ENCODE measurements around the gene CDX4.
"Not testable (repeated sequence)": the region's sequence is repeated elsewhere in the genome, so short reads cannot be mapped to it uniquely, and the experiment has no call there.

CDX4 gene, protein sequence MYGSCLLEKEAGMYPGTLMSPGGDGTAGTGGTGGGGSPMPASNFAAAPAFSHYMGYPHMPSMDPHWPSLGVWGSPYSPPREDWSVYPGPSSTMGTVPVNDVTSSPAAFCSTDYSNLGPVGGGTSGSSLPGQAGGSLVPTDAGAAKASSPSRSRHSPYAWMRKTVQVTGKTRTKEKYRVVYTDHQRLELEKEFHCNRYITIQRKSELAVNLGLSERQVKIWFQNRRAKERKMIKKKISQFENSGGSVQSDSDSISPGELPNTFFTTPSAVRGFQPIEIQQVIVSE

DNA sequence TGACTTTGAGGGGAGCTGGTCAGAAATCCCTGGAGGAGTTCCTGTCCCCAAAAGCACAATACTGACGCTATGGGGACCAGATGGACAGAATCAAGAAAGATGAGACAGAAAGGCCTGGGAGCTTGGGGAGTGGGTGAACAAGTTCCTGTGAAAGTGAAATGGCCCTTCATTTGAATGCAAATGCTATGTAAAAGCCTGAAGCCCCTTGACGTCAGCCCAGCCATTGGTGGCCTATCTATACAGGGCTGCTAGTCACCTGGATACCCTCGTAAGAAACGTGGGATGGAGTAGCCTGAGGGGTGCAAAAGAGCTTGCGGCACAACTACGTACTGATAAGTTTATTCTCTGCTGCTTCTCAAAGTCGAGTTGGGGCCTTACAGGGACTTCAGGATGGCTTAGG lies at the start of gene CDX4:
TSS of gene CDX4 (plus strand) at position 223 of the 400 bp plus-strand sequence. CDS start 201 bp downstream, outside the sequence.
- DNase-seq = no peak

DNA sequence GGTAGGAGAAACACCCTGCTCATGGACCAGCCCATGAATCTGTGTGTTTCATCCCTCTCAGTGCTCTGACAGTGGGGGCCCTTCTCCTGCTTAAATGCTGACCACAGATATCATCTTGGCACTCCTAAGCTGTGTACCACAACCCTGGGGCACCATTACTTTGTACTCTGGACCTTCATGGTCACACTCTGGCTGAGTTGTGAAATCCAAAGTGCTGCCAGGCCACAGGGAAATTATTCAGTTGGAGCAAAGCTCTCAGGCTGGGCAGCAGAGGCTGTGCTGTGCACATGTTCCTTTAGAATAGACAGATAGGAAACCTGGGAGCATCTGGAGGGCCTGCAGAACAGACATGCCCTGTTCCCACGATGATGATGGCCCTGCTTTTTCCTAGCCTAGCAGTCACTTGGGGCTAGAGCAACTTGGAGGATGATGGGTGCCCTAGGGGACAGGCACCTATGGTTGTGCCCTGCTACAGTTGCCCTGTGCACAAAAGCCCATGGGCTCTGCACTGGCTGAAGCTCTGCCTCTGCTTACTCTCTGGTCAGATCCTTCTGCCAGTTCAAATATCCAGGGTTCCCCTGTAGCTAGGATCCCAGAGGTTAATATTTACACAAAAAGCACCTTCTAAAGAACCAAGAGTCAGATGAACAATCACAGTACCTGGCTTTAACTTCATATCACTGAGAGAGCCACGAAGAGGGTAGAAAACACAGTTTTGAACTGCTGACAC lies 48.5 kb upstream of the CDX4 start:
- no peak for DNase-seq

DNA sequence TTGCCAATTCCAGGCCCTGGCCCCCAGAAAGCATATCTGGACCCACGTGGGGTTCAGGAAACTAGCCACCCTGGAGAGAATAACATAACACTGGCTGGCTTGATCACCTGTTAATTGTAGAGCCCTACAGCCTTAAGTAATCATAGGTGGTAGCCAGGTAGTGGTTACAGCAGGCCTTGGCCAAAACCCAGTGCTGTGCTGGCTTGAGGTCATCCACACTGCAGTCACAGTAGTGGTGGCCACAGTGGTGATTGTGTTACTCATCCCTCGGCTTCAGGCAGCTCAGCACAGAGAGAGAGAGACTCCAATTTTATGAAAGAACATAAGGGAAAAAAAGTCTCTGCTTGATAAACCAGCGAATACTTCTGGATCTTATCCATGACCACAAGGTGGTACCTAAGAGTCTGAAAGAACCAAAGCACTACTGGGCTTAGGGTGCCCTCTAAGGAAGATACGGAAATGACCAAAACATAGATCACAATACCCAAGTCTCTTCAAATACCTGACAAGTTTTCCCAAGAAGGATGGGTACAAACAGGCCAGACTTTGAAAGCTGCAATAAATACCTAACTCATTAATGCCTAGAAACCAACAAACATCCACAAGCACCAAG lies 46.6 kb upstream of the CDX4 start:
- DNase-seq = no peak

DNA sequence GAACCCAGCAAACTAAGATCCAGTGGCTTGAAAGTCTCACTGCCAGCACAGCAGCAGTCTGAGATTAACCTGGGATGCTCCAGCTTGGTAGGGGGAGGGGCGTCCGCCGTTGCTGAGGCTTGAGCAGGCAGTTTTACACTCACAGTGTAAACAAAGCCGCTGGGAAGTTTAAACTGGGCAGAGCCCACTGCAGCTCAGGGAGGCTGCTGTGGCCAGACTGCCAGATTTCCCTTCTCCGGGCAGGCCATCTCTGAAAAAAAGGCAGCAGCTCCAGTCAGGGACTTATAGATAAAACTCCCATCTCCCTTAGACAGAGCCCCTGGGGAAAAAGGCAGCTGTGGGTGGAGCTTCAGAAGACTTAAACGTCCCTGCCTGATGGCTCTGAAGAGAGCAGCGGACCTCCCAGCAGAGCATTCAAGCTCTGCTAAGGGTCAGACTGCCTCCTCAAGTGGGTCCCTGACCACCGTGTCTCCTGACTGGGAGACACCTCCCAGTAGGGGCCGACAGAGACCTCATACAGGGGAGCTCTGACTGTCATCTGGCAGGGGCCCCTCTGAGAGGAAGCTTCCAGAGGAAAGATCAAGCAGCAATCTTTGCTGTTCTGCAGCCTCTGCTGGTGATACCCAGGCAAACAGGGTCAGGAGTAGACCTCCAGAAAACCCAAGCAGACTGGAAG lies 45.1 kb upstream of the CDX4 start:
- no peak for DNase-seq

DNA sequence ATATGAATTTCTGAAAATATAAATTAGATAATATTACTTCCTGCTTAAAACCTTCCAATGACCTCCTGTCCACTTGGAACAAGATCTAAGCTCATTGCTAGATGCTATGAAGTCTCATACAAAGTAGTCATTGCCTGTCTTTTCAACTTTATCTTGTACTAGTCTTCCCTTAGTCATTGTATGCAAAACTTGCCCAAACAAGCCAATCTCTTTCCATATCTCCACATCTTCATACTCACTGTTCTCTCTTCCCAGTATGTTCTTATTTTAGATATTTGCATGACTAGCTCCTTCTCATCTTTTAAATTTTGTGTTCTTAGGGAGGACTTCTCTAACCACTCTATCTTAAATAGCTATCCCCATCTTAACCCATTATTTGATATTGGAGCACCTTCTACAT lies 33.9 kb upstream of the CDX4 start:
- DNase-seq = no peak

DNA sequence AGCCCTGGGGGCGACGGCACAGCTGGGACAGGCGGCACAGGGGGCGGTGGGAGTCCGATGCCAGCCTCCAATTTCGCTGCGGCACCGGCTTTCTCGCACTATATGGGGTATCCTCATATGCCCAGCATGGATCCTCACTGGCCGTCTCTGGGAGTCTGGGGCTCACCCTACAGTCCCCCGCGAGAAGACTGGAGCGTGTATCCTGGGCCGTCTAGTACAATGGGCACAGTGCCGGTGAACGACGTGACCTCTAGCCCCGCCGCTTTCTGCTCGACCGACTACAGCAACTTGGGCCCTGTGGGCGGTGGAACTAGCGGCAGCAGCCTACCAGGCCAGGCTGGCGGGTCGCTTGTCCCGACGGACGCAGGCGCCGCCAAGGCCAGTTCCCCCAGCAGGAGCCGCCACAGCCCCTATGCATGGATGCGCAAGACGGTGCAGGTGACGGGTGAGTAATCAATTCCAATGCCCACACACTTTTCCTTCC lies 500 bp downstream of the CDX4 start:
- no peak for DNase-seq

DNA sequence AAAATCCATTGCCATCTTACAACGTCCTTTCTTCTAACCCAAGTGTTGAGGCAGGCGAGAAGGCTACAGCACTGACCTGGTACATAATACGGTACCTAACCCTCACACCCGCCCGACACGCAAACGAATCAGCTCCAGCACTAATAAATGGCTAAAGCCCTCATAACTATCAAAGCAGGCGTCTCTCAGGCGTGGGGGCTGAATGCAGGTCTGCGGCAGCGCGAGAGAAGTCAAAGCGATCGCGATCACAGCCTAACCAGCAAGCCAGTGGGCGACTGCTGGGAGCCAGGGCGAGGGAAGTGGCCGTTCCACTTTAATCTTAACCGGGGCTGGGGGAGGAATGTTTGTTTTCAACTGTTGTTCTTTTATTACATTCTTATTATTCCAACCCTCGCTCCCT lies 1.5 kb downstream of the CDX4 start:
- no peak for DNase-seq

DNA sequence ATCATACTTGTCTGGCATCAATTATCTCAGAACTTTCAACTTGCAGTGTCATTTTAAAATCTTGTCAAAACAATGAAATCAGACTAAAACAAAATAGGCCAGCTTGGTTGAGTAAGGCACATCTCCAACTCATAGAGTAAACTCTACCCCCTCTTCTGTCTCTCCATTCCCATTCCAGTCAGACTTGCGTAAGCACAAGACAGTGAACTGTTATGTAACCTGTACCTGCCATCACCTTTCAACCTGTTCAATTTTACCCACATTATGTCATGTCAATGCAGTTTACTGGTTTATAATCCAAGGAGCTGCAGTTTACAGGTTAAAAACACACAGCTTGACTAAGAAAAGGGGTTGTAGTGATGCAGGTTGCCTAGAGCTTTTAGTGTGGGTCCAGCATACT lies 8.3 kb downstream of the CDX4 start:
- DNase-seq = no peak

DNA sequence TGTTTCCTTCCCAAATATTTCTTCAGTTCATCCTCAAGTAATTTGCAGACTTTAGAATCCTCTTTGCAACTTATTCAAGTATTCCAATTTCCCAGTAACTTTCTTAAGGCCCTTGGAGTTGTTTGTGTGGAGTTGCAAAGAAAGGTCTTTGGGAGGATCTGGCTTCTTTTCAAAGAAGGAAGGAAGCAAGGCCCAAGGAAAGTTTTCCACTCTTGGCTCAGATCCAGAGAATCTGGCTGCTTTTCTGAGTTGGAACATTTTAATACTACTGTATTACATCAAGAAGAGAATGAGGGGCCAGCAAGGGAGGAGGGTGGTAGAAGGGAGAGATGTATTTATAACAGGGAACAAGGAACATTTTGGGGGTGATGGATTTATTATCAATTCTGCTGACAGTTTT lies 10.5 kb downstream of the CDX4 start:
- no peak for DNase-seq

DNA sequence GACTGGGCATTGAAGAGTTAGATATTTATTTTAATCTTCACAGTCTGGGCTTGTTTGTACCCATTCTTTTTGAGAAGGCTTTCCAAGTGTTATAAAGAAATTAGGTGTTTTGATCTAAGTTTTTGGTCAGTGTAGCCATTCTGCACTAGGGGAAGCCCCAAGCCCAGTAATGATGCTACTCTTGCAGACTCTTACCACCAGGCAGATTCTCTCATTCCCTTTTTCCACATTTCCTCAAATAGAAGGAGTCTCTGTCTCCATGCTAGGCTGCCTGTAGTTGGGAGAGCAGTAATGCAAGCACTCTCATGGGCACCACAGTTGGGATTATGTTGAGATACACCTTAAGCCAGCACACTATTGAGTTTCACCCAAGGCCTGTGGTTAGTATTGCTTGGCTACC lies 21.5 kb downstream of the CDX4 start:
- no peak for DNase-seq

DNA sequence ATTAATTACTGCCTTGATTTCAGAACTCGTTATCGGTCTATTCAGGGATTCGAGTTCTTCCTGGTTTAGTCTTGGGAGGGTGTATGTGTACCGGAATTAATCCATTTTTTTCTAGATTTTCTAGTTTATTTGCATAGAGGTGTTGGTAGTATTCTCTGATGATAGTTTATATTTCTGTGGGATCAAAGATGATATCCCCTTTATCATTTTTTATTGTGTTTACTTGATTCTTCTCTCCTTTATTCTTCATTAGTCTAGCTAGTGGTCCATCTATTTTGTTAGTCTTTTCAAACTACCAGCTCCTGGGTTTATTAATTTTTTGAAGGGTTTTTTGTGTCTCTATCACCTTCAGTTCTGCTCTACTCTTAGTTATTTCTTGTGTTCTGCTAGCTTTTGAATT lies 32.1 kb downstream of the CDX4 start:
- DNase-seq = no peak

DNA sequence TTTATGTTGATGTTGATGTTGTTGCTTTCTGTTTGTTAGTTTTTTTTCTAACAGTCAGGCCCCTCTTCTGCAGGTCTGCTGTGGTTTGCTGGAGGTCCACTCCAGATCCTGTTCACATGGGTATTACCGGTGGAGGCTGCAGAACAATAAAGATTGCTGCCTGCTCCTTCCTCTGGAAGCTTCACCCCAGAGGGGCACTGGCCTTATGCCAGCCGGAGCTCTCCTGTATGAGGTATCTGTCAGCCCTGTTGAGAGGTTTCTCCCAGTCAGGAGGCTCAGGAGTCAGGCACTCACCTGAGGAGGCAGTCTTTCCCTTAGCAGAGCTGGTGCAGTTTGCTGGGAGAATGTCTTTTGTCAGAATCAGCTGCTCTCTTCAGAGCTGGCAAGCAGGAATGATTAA lies 34.7 kb downstream of the CDX4 start:
- DNase-seq = no peak

DNA sequence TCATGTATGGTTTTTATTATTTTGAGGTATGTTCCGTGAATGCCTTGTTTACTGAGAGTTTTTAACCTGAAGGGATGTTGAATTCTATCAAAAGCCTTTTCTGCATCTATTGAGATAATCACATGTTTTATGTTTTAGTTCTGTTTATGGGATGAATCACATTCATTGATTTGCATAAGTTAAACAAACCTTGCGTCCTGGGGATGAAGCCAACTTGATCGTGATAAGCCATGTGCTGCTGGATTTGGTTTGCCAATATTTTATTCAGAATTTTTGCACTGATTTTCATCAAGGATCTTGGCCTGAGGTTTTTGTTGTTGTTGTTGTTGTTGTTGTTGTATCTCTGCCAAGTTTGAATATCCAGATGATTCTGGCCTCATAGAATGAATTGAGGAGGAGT lies 43.8 kb downstream of the CDX4 start:
- DNase-seq = no peak

DNA sequence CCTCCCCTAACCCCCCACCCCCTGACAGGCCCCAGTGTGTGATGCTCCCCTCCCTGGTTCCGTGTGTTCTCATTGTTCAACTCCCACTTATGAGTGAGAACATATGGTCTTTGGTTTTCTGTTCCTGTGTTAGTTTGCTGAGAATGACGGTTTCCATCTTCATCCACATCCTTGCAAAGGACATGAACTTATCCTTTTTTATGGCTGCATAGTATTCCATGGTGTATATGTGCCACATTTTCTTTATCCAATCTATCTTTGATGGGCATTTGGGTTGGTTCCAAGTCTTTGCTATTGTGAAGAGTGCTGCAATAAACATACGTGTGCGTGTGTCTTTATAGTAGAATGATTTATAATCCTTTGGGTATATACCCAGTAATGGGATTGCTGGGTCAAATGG lies 45.3 kb downstream of the CDX4 start:
- not testable (repeated sequence) for DNase-seq

All from NCI-H1048 (cell line).